Adrenal gland (tissue), 12 donors: Measurements from ENCODE around the gene TEF. TPM values are rescaled to one million over a fixed set of nuclear protein-coding genes. Genes with fewer than 3 reads are reported as not detected.

Source experiments
- DNase-seq, 7 donors: peaks; one replicate each; pipeline ENCODE4 v3.0.0-alpha.2; 2019 to 2020
- H3K27ac ChIP-seq, 5 donors: fragments of 200-600 bp; sonication (generic) in 4 of 5; 1 replicate in 3 of 5; 2 replicates in 2 of 5; pipeline versions ENCODE4 v1.5.1 to v1.8.0; 2016 to 2020; ENCODE audit warnings: mild to moderate bottlenecking in 1 of 5
- H3K27me3 ChIP-seq: fragments of 200-600 bp; 2 replicates; pipeline ENCODE4 v1.8.0; 2021
- H3K36me3 ChIP-seq, 2 donors: fragments of 200-600 bp; replicated peaks in 1 of 2; 1 replicate in 1 of 2; 2 replicates in 1 of 2; pipeline versions ENCODE4 v1.5.1 to v1.8.0; 2018 to 2022
- H3K4me1 ChIP-seq, 2 donors: fragments of 200-600 bp; replicated peaks in 1 of 2; 1 replicate in 1 of 2; 2 replicates in 1 of 2; pipeline versions ENCODE4 v1.5.1 to v1.8.0; 2018 to 2021
- H3K4me3 ChIP-seq, 4 donors: fragments of 200-600 bp; sonication (generic) in 3 of 4; one replicate each; pipeline ENCODE4 v1.5.1; 2016 to 2018
- H3K9me3 ChIP-seq, 3 donors: fragments of 200-600 bp; sonication (generic) in 1 of 3; replicated peaks in 1 of 3; 1 replicate in 2 of 3; 2 replicates in 1 of 3; pipeline versions ENCODE4 v1.5.1 to v1.8.0; 2016 to 2021
- POLR2A ChIP-seq, 2 donors: fragments of 450-650 bp; IDR thresholded peaks; one replicate each; pipeline ENCODE4 v1.6.1; 2017; ENCODE audit warnings: antibody characterized with exemption in 2 of 2, mild to moderate bottlenecking in 2 of 2, moderate library complexity in 1 of 2
- WGBS, 4 donors: extraction: QIAGEN DNeasy Blood & Tissue Kit in 2 of 4; methylation state at CpG; one replicate each; pipeline versions ENCODE4 v1.1.5 to v1.1.7; 2013 to 2017; 5-methylcytosine and 5-hydroxymethylcytosine counted together
- intact Hi-C, 2 donors: fragments of 100-400 bp; cut with DNase I; formaldehyde crosslinking; loops; one replicate each; pipeline versions ENCODE4 v1.14.1 to v1.15.0; 2022 to 2023
- polyA plus RNA-seq, 3 donors: library from polyadenylated mRNA; stranded (reverse); fragments of 200-250 nt in 2 of 3; fragments of 350-450 nt in 1 of 3; fragmentation: Illumina TruSeq in 1 of 3; extraction: RNeasy Lipid Tissue Mini Kit (QIAGEN cat#74804) in 1 of 3; gene quantifications; one replicate each; pipeline ENCODE4 v1.2.3, GENCODE V29; 2013 to 2014
- total RNA-seq, 9 donors: library from RNA; depleted of rRNA in 4 of 9; stranded (reverse); fragments of >200 nt in 4 of 9; fragments of 120-200 nt in 1 of 9; fragmentation: NEBNext Ultra II Directional in 1 of 9; extraction: Animal tissue kit (Norgen Biotek cat#: 25700) in 1 of 9; gene quantifications; one replicate each; pipeline versions ENCODE4 v1.1.0 to v1.2.4, GENCODE V29; 2013 to 2023
- TF ChIP-seq, protein P1 (sequence below), 6 experiments: fragments of 450-650 bp in 4 of 6; fragments of 200-600 bp in 2 of 6; sonication (generic) in 1 of 6; IDR thresholded peaks; 1 replicate in 5 of 6; 2 replicates in 1 of 6; pipeline versions ENCODE4 v1.5.1 to v1.8.0; 2016 to 2021; ENCODE audit warnings: antibody characterized with exemption in 6 of 6, mild to moderate bottlenecking in 2 of 6, moderate library complexity in 1 of 6
- donor health status: healthy with polysubstance abuse.
- donor health status: Bipolar disorder and iron deficiency.
- donor health status: DM: yes; HTN: yes; CAD: no.
- donor health status: DM: no; HTN: no; CAD: no.
- donor health status: DM: no; HTN: no; CAD: no.
- donor health status: DM: yes; HTN: yes; CAD: no.

TEF gene
- total and polyA plus RNA-seq, 12 donors, result 7.2 to 33.9 (median 20.3) TPM

DNA sequence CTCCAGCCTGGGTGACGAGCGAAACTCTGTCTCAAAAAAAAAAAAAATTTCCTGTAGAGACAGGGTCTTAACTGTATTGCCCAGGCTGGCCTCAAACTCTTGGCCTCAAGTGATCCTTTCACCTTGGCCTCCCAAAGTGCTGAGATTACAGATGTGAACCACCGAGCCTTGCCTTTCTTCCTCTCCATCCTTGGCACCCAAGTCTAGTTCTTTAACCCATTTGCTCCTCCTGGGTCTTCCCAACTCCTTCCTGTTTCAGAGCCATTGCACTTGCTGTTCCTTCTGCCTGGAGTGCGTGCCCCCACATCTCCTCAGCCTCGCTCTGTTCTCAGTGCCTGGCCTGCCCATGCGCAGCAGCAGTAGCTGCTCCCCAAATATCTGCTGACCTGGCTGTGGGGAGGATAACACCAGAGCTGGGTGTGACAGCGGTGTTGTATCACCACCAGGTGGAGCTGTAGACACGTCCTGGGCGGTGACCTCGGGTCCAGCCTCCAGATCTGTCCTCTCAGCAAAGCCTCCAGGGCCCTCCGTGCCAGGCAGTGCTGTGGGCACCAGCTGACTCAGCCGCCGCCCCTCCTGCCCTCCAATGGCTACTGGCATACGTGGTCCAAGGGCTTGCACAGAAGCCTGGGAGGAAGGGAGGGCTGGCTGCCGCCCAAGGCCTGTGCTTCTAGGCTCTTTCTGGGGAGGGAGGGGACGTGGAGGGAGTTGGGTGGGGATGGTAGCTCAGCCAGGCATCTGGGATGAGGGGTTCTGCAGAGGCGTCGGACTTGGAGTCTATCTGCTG lies 22.0 kb downstream of the TEF start:
- H3K9me3 ChIP-seq, result no peaks in the 10 kb centered on the region
- H3K4me3 ChIP-seq, result no peak overlapping the region
- 12 to 32% (median 12%) methylated on average over 6 to 18 of the region's 18 CpGs for WGBS, 4 donors
- intact Hi-C loops, result loop anchor here in 1 of 2 donors (5.0 kb wide), 1 partner anchor 114 kb away; no protein-coding TSS in a partner anchor
- peaks cover 0 to 6% of the 10 kb centered on the region in 2 donors for H3K36me3 ChIP-seq
- H3K4me1 ChIP-seq, result peaks cover 8 to 19% of the 10 kb centered on the region in 2 donors
- DNase-seq, result peak; percentile 95 to 98 (median 98)
- H3K27me3 ChIP-seq, result no peaks in the 10 kb centered on the region
- no peak for TF ChIP-seq POLR2A (IDR thresholded peaks at IDR 0.05)
- TF ChIP-seq, protein P1, sequence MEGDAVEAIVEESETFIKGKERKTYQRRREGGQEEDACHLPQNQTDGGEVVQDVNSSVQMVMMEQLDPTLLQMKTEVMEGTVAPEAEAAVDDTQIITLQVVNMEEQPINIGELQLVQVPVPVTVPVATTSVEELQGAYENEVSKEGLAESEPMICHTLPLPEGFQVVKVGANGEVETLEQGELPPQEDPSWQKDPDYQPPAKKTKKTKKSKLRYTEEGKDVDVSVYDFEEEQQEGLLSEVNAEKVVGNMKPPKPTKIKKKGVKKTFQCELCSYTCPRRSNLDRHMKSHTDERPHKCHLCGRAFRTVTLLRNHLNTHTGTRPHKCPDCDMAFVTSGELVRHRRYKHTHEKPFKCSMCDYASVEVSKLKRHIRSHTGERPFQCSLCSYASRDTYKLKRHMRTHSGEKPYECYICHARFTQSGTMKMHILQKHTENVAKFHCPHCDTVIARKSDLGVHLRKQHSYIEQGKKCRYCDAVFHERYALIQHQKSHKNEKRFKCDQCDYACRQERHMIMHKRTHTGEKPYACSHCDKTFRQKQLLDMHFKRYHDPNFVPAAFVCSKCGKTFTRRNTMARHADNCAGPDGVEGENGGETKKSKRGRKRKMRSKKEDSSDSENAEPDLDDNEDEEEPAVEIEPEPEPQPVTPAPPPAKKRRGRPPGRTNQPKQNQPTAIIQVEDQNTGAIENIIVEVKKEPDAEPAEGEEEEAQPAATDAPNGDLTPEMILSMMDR (IDR thresholded peaks at IDR 0.05), result peak; percentile 93 to 99 (median 98)
- H3K27ac ChIP-seq, result peak overlapping the region in 2 of 5 donors; percentile 6 to 57

DNA sequence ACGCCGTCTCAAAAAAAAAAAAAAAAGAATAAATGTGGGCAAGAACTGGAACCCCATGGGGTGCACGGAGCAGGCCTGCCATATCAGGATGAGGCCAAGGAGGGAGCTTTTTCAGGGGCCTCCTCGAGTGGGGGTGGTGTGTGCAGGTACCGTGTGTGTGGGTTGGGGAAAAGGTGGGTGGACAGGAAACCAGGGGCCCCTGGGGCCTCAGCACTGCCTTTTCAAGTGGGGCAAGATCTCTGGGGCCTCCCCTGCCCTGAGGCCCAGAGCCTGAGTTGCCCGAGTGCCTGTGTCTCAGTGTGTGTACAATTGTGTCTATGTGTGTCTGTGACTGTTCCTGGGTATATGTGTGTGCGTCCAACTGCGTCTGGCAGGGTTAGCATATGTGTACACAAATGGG lies 23.8 kb downstream of the TEF start:
- intact Hi-C loops, result no loop called here
- no peak for TF ChIP-seq POLR2A (IDR thresholded peaks at IDR 0.05)
- TF ChIP-seq, protein P1 (IDR thresholded peaks at IDR 0.05), result no peak
- no peaks in the 10 kb centered on the region for H3K27me3 ChIP-seq
- peaks cover 8 to 27% of the 10 kb centered on the region in 2 donors for H3K4me1 ChIP-seq
- no peak overlapping the region for H3K4me3 ChIP-seq
- H3K27ac ChIP-seq, result no peak overlapping the region
- no peaks in the 10 kb centered on the region for H3K9me3 ChIP-seq
- DNase-seq, result no peak
- WGBS, 4 donors, result 84 to 91% (median 90%) methylated on average over 7 to 8 of the region's 8 CpGs
- no peaks in the 10 kb centered on the region for H3K36me3 ChIP-seq

GRCh38 chr22:41406410-41406809 lies 24.7 kb downstream of the TEF start:
- H3K36me3 ChIP-seq, result no peaks in the 10 kb centered on the region
- no peaks in the 10 kb centered on the region for H3K9me3 ChIP-seq
- no peak overlapping the region for H3K27ac ChIP-seq
- no peak for DNase-seq
- intact Hi-C loops, result no loop called here
- H3K4me3 ChIP-seq, result no peak overlapping the region
- TF ChIP-seq, protein P1 (IDR thresholded peaks at IDR 0.05), result no peak
- TF ChIP-seq POLR2A (IDR thresholded peaks at IDR 0.05), result no peak
- no peaks in the 10 kb centered on the region for H3K27me3 ChIP-seq
- H3K4me1 ChIP-seq, result peaks cover 8 to 35% of the 10 kb centered on the region in 2 donors

GRCh38 chr22:41407433-41407832 lies 25.7 kb downstream of the TEF start:
- intact Hi-C loops, result no loop called here
- Histone ChIP-seq H3K9me3 (no peaks in the 10 kb centered on the region), H3K36me3 (no peaks in the 10 kb centered on the region), H3K27me3 (no peaks in the 10 kb centered on the region), H3K4me1 (peaks cover 3 to 34% of the 10 kb centered on the region in 2 donors), H3K4me3 (no peak overlapping the region), H3K27ac (no peak overlapping the region)
- DNase-seq, result no peak
- 72 to 84% (median 83%) methylated on average over 3 of the region's 3 CpGs for WGBS, 4 donors
- TF ChIP-seq, protein P1 (IDR thresholded peaks at IDR 0.05), result no peak
- no peak for TF ChIP-seq POLR2A (IDR thresholded peaks at IDR 0.05)
